ENCODE data around the gene MPV17. TPM values are rescaled to one million over a fixed set of nuclear protein-coding genes. Genes with fewer than 3 reads are reported as not detected.
A peak's percentile ranks its signal among the peaks of the same experiment; 100 is the strongest.

The MPV17 gene
- total and polyA plus RNA-seq, 2 of the 13 experiments (the other 11 are each of a cell fraction or from before 2014, with no cell fraction given) = 48.9 to 129 TPM

- no peak for TF ChIP-seq ZBTB33 (CRISPR knock-in tag; IDR thresholded peaks at IDR 0.05)
- no peak for TF ChIP-seq REST (IDR thresholded peaks at IDR 0.05; ENCODE audit: borderline replicate concordance in 1 of 2, low read depth in 1 of 2, low read length in 2 of 2)
- peak; percentile 74 for TF ChIP-seq ZNF607 (CRISPR knock-in tag; IDR thresholded peaks at IDR 0.05; ENCODE audit: borderline replicate concordance)
- TF ChIP-seq ZBTB7A (CRISPR knock-in tag; IDR thresholded peaks at IDR 0.05) = peak; percentile 52; the same call in 1 of the 2 replicates
- TF ChIP-seq THAP7 (CRISPR knock-in tag; IDR thresholded peaks at IDR 0.05) = 0 out of 2 replicates have a peak, but pooled peaks have one; percentile 5
- no peak for TF ChIP-seq ZBTB4 (CRISPR knock-in tag; IDR thresholded peaks at IDR 0.05; ENCODE audit: borderline replicate concordance)
- no peak for TF ChIP-seq ZBTB37 (CRISPR knock-in tag; IDR thresholded peaks at IDR 0.05)
- no peak for TF ChIP-seq ZNF644 (CRISPR knock-in tag; IDR thresholded peaks at IDR 0.05; ENCODE audit: low read depth)
- TF ChIP-seq NFRKB (IDR thresholded peaks at IDR 0.05) = no peak
- no peak for TF ChIP-seq CENPBD1 (CRISPR knock-in tag; IDR thresholded peaks at IDR 0.05; ENCODE audit: borderline replicate concordance, low read depth)
- TF ChIP-seq ZNF292 (CRISPR knock-in tag; IDR thresholded peaks at IDR 0.05; ENCODE audit: borderline replicate concordance, low read depth) = no peak
These were observed 48.1 kb upstream of the MPV17 start (continued) for GRCh38 chr2:27370816-27371620.

Data from HepG2 (cell line).